Suprapubic skin (tissue), 3 donors: Measurements from ENCODE around the gene APEH.

Source experiments
- EP300 ChIP-seq: sonication (generic); formaldehyde crosslinking; IDR thresholded peaks from one replicate; pipeline ENCODE4 v1.6.1; 2017; ENCODE audit warnings: antibody characterized with exemption
- TF ChIP-seq, protein P1 (sequence below), 2 donors: fragments of 200-600 bp in 1 of 2; fragments of 450-650 bp in 1 of 2; sonication (generic) in 1 of 2; IDR thresholded peaks; one replicate each; pipeline ENCODE4 v1.5.1; 2016 to 2019; ENCODE audit warnings: antibody characterized with exemption in 2 of 2, mild to moderate bottlenecking in 1 of 2, moderate library complexity in 1 of 2

DNA sequence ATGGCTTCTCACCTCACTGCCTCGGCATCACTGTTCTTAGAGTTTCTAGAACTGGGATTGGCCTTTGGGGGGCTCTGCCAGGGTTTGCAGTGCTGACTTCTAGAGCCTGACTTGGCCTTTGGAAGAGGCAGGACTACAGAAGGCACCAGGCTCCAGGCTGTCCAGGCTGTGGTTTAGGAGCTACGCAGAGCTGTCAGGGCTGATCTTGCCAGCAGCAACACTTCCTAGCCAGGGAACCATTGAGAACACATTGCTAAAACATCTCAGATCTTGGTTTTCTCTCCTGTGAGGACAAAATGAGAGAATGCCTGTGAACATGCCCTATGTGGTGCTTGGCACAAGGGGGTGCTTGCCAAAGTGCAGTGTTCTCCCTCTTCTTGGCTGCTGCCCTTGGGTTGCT lies 34.6 kb upstream of the APEH start:
- TF ChIP-seq, protein P1, sequence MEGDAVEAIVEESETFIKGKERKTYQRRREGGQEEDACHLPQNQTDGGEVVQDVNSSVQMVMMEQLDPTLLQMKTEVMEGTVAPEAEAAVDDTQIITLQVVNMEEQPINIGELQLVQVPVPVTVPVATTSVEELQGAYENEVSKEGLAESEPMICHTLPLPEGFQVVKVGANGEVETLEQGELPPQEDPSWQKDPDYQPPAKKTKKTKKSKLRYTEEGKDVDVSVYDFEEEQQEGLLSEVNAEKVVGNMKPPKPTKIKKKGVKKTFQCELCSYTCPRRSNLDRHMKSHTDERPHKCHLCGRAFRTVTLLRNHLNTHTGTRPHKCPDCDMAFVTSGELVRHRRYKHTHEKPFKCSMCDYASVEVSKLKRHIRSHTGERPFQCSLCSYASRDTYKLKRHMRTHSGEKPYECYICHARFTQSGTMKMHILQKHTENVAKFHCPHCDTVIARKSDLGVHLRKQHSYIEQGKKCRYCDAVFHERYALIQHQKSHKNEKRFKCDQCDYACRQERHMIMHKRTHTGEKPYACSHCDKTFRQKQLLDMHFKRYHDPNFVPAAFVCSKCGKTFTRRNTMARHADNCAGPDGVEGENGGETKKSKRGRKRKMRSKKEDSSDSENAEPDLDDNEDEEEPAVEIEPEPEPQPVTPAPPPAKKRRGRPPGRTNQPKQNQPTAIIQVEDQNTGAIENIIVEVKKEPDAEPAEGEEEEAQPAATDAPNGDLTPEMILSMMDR (IDR thresholded peaks at IDR 0.05), result no peak
- no peak for TF ChIP-seq EP300
